Transverse colon (tissue), 4 donors: Measurements from ENCODE around the gene AMFR.

Experiments used
- POLR2A ChIP-seq: fragments of 450-650 bp; IDR thresholded peaks from one replicate; pipeline ENCODE4 v1.6.1; 2016; ENCODE audit warnings: antibody characterized with exemption, mild to moderate bottlenecking, moderate library complexity
- POLR2AphosphoS5 ChIP-seq, 3 donors: sonication (generic); formaldehyde crosslinking; IDR thresholded peaks; one replicate each; pipeline ENCODE4 v1.6.1; 2016; ENCODE audit warnings: antibody characterized with exemption in 3 of 3
- TF ChIP-seq, protein P1 (sequence below), 5 experiments: fragments of 200-600 bp in 3 of 5; fragments of 450-650 bp in 2 of 5; sonication (generic) in 3 of 5; IDR thresholded peaks; 1 replicate in 2 of 5; 2 replicates in 3 of 5; pipeline ENCODE4 v1.5.1; 2016 to 2017; ENCODE audit warnings: antibody characterized with exemption in 5 of 5, inconsistent platforms in 3 of 5, mild to moderate bottlenecking in 2 of 5, moderate library complexity in 1 of 5

DNA sequence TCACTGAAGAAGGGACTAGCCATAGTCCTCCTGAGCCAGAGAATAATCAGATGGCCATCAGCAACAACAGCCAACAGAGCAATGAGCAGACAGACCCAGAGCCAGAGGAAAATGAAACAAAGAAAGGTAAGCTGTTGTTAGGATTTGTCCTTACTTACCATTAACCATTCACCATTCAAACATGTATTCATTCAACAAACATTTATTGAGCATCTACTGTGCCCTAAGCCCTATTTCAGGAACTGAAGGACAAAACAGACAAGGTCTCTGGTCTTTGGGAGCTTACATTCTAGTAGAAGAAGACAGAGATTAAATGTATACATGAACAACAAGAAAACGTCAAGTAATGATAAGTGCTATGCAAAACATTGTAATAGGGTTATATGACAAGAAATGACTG lies 45.3 kb upstream of the AMFR start:
- TF ChIP-seq, protein P1, sequence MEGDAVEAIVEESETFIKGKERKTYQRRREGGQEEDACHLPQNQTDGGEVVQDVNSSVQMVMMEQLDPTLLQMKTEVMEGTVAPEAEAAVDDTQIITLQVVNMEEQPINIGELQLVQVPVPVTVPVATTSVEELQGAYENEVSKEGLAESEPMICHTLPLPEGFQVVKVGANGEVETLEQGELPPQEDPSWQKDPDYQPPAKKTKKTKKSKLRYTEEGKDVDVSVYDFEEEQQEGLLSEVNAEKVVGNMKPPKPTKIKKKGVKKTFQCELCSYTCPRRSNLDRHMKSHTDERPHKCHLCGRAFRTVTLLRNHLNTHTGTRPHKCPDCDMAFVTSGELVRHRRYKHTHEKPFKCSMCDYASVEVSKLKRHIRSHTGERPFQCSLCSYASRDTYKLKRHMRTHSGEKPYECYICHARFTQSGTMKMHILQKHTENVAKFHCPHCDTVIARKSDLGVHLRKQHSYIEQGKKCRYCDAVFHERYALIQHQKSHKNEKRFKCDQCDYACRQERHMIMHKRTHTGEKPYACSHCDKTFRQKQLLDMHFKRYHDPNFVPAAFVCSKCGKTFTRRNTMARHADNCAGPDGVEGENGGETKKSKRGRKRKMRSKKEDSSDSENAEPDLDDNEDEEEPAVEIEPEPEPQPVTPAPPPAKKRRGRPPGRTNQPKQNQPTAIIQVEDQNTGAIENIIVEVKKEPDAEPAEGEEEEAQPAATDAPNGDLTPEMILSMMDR (IDR thresholded peaks at IDR 0.05) = no peak
- TF ChIP-seq POLR2A (no peak), POLR2AphosphoS5 (IDR thresholded peaks at IDR 0.05) (no peak)
